Caco-2 (cell line): ENCODE measurements around the gene SETD3. TPM values are rescaled to one million over a fixed set of nuclear protein-coding genes. Genes with fewer than 3 reads are reported as not detected.

Experiments used
- BruUV-seq: library from RNA; stranded (reverse); fragments of 400-500 nt; replicated peaks from 2 replicates; lab custom pipeline; 2021; lab: Mats Ljungman, UMichigan
- CTCF ChIA-PET: fragments of 300-600 bp; sonication (Branson Sonifier 250); formaldehyde crosslinking; loops from one replicate; lab custom pipeline; 2022; ENCODE audit warnings: antibody characterized with exemption; lab: Charles Lee
- POLR2A ChIA-PET: fragments of 300-600 bp; sonication (Branson Sonifier 250); formaldehyde crosslinking; loops from one replicate; lab custom pipeline; 2022; ENCODE audit warnings: antibody characterized with exemption; lab: Charles Lee
- DNase-seq, 2 experiments: peaks; one replicate each; pipeline versions ENCODE4 v3.0.0 to v3.0.0-alpha.2; 2020 to 2022
- H3K27me3 ChIP-seq: replicated peaks from 2 replicates; pipeline ENCODE4 v1.6.0; 2011; ENCODE audit warnings: low read length; ENCODE audit not compliant: control insufficient read depth, insufficient read depth
- H3K36me3 ChIP-seq: 2 replicates; pipeline ENCODE4 v1.5.1; 2011; ENCODE audit warnings: low read length; ENCODE audit not compliant: control insufficient read depth, insufficient read depth
- H3K4me1 ChIP-seq: fragments of 250-450 bp; sonication (Bioruptor Pico); 2 replicates; pipeline ENCODE4 v1.5.1; 2020; ENCODE audit warnings: mild to moderate bottlenecking
- H3K4me3 ChIP-seq: 2 replicates; pipeline ENCODE4 v1.5.1; 2011; ENCODE audit warnings: low read depth, mild to moderate bottlenecking, control low read depth, low read length
- H3K9me3 ChIP-seq: fragments of 250-450 bp; sonication (Bioruptor Pico); 2 replicates; pipeline ENCODE4 v1.5.1; 2020; ENCODE audit warnings: mild to moderate bottlenecking, moderate library complexity
- H3K27ac Mint-ChIP-seq: one replicate; pipeline ENCODE4 v1.8.0; 2022; ENCODE audit warnings: mixed read lengths; ENCODE audit not compliant: unreplicated experiment
- H3K27me3 Mint-ChIP-seq: one replicate; pipeline ENCODE4 v1.8.0; 2022; ENCODE audit warnings: mixed read lengths; ENCODE audit not compliant: insufficient read depth, unreplicated experiment
- H3K36me3 Mint-ChIP-seq: one replicate; pipeline ENCODE4 v1.8.0; 2022; ENCODE audit warnings: mild to moderate bottlenecking, mixed read lengths; ENCODE audit not compliant: insufficient read depth, unreplicated experiment
- H3K4me1 Mint-ChIP-seq: one replicate; pipeline ENCODE4 v1.8.0; 2022; ENCODE audit warnings: low read depth, mixed read lengths; ENCODE audit not compliant: unreplicated experiment
- H3K4me3 Mint-ChIP-seq: one replicate; pipeline ENCODE4 v1.8.0; 2022; ENCODE audit warnings: mild to moderate bottlenecking, moderate library complexity, mixed read lengths; ENCODE audit not compliant: unreplicated experiment
- H3K9me3 Mint-ChIP-seq: one replicate; pipeline ENCODE4 v1.8.0; 2022; ENCODE audit warnings: mixed read lengths; ENCODE audit not compliant: unreplicated experiment
- CTCF ChIP-seq, 2 experiments: fragments of 200-600 bp in 1 of 2; IDR thresholded peaks; 1 replicate in 1 of 2; 2 replicates in 1 of 2; pipeline versions ENCODE4 v1.5.1 to v1.8.0; 2011 to 2022; ENCODE audit warnings: antibody characterized with exemption in 1 of 2, control low read depth in 1 of 2, inconsistent platforms in 1 of 2, low read depth in 1 of 2, low read length in 1 of 2, mild to moderate bottlenecking in 1 of 2, moderate library complexity in 1 of 2; ENCODE audit not compliant: insufficient read depth in 1 of 2, severe bottlenecking in 1 of 2, unreplicated experiment in 1 of 2
- intact Hi-C: fragments of 100-400 bp; cut with micrococcal nuclease; formaldehyde crosslinking; loops from one replicate; pipeline ENCODE4 v1.10.0; 2022; ENCODE audit not compliant: unreplicated experiment
- total RNA-seq: library from RNA; stranded (reverse); gene quantifications from 2 replicates; pipeline ENCODE4 v1.2.3, GENCODE V29; 2022

SETD3 gene
- total RNA-seq, 1 experiment from 2014 or later: 74.3 TPM

DNA sequence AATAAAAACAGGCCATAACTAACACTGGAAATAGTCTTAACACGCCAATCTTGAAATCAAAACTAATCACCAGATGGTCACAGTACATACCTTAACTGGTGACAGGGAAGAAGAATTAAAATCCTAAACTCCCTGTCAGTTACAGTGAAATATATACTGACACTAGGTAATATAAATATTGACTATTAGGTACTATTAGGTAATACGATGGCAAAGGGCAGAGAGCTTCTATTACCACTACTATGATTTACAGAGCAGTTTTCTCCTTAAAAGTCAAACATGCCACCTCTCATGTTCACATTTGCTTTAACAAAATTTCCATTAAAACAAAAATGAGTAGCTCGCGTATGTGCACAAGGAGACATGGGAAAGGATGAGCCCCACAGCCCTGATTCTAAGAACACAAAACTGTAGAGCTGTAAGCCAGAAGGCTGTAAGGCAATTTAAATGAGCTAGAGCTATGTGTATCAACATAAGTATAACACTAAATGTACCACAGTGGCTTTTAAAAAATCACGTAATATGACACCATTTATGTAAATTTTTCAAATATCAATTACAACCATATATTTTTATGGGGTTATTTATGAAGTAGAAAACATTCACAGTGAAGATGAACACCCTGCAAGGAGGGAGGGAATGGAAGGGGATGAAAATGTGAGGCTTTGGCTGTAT lies 19.1 kb downstream of the SETD3 start:
- peaks cover 2% of the 10 kb centered on the region; the same call in 1 of the 2 replicates for H3K36me3 ChIP-seq
- ChIA-PET POLR2A (interaction anchor here (2.1 kb wide), 1 partner anchor 19 kb away, joined by 18 read pairs; the partner anchor contains the start of genes CCNK and SETD3), CTCF (interaction anchor here (1.3 kb wide), 1 partner anchor 19 kb away, joined by 6 read pairs; the partner anchor contains the start of genes CCNK and SETD3)
- H3K9me3 ChIP-seq: no peaks in the 10 kb centered on the region
- BruUV-seq: no TSS peak
- H3K27me3 ChIP-seq: no peaks in the 10 kb centered on the region
- peak overlapping the region; percentile 62 for H3K27ac Mint-ChIP-seq
- intact Hi-C loops: loop anchor here (2.0 kb wide), 1 partner anchor 21 kb away; no protein-coding TSS in a partner anchor
- no peak for TF ChIP-seq CTCF (IDR thresholded peaks at IDR 0.05; ENCODE audit: insufficient read depth in 1 of 2, low read depth in 1 of 2, low read length in 1 of 2, severe bottlenecking in 1 of 2, unreplicated experiment in 1 of 2)
- DNase-seq: no peak
- peaks cover 30% of the 10 kb centered on the region for H3K4me1 Mint-ChIP-seq
- peaks cover 54% of the 10 kb centered on the region for H3K36me3 Mint-ChIP-seq
- no peaks in the 10 kb centered on the region for H3K27me3 Mint-ChIP-seq
- peak overlapping the region; percentile 12 for H3K4me3 Mint-ChIP-seq
- no peaks in the 10 kb centered on the region for H3K9me3 Mint-ChIP-seq
- H3K4me1 ChIP-seq: peaks cover 38% of the 10 kb centered on the region
- no peak overlapping the region for H3K4me3 ChIP-seq

GRCh38 chr14:99460793-99461192 lies 19.9 kb downstream of the SETD3 start:
- TF ChIP-seq CTCF (IDR thresholded peaks at IDR 0.05; ENCODE audit: insufficient read depth in 1 of 2, low read depth in 1 of 2, low read length in 1 of 2, severe bottlenecking in 1 of 2, unreplicated experiment in 1 of 2): peak in 1 of 2 experiments; percentile 12
- Histone ChIP-seq H3K4me3 (no peak overlapping the region), H3K36me3 (peaks cover 2% of the 10 kb centered on the region; the same call in 1 of the 2 replicates), H3K4me1 (peaks cover 38% of the 10 kb centered on the region), H3K9me3 (no peaks in the 10 kb centered on the region), H3K27me3 (no peaks in the 10 kb centered on the region)
- Mint-ChIP-seq H3K4me1 (peaks cover 25% of the 10 kb centered on the region), H3K9me3 (no peaks in the 10 kb centered on the region), H3K27ac (peak overlapping the region; percentile 62), H3K36me3 (peaks cover 50% of the 10 kb centered on the region), H3K4me3 (peak overlapping the region; percentile 12), H3K27me3 (no peaks in the 10 kb centered on the region)
- peak; percentile 77 to 80 for DNase-seq
- CTCF ChIA-PET: interaction anchor here (1.3 kb wide), 1 partner anchor 20 kb away, joined by 6 read pairs; the partner anchor contains the start of genes CCNK and SETD3
- POLR2A ChIA-PET: interaction anchor here (2.1 kb wide), 1 partner anchor 20 kb away, joined by 18 read pairs; the partner anchor contains the start of genes CCNK and SETD3
- intact Hi-C loops: loop anchor here (1.0 to 2.0 kb wide), 2 partner anchors 19 to 20 kb away; no protein-coding TSS in a partner anchor
- BruUV-seq: no TSS peak

GRCh38 chr14:99459481-99460100 lies 21.1 kb downstream of the SETD3 start:
- no peak for DNase-seq
- CTCF ChIA-PET: no interaction called here
- intact Hi-C loops: loop anchor here (1.0 to 2.0 kb wide), 2 partner anchors 19 to 20 kb away; no protein-coding TSS in a partner anchor
- H3K4me3 Mint-ChIP-seq: no peak overlapping the region
- Histone ChIP-seq H3K4me3 (no peak overlapping the region), H3K9me3 (no peaks in the 10 kb centered on the region), H3K27me3 (no peaks in the 10 kb centered on the region), H3K4me1 (peaks cover 38% of the 10 kb centered on the region), H3K36me3 (peaks cover 2% of the 10 kb centered on the region; the same call in 1 of the 2 replicates)
- TF ChIP-seq CTCF (IDR thresholded peaks at IDR 0.05; ENCODE audit: insufficient read depth in 1 of 2, low read depth in 1 of 2, low read length in 1 of 2, severe bottlenecking in 1 of 2, unreplicated experiment in 1 of 2): no peak
- H3K27me3 Mint-ChIP-seq: no peaks in the 10 kb centered on the region
- no peaks in the 10 kb centered on the region for H3K9me3 Mint-ChIP-seq
- H3K4me1 Mint-ChIP-seq: peaks cover 25% of the 10 kb centered on the region
- POLR2A ChIA-PET: no interaction called here
- peaks cover 50% of the 10 kb centered on the region for H3K36me3 Mint-ChIP-seq
- no peak overlapping the region for H3K27ac Mint-ChIP-seq
- no TSS peak for BruUV-seq
